DND-41 (cell line): ENCODE measurements around the gene SSTR4.

Experiments used
- EZH2 ChIP-seq: IDR thresholded peaks from 3 replicates; pipeline ENCODE4 v1.6.1; 2012; ENCODE audit warnings: borderline replicate concordance, low read depth, mild to moderate bottlenecking, moderate library complexity, low read length, inconsistent platforms; ENCODE audit not compliant: severe bottlenecking
- TF ChIP-seq, protein P1 (sequence below): IDR thresholded peaks from 2 replicates; pipeline ENCODE4 v1.5.1; 2012; ENCODE audit warnings: borderline replicate concordance, low read length, moderate library complexity, mild to moderate bottlenecking; ENCODE audit not compliant: poor library complexity, severe bottlenecking; ENCODE audit errors: extremely low read depth

DNA sequence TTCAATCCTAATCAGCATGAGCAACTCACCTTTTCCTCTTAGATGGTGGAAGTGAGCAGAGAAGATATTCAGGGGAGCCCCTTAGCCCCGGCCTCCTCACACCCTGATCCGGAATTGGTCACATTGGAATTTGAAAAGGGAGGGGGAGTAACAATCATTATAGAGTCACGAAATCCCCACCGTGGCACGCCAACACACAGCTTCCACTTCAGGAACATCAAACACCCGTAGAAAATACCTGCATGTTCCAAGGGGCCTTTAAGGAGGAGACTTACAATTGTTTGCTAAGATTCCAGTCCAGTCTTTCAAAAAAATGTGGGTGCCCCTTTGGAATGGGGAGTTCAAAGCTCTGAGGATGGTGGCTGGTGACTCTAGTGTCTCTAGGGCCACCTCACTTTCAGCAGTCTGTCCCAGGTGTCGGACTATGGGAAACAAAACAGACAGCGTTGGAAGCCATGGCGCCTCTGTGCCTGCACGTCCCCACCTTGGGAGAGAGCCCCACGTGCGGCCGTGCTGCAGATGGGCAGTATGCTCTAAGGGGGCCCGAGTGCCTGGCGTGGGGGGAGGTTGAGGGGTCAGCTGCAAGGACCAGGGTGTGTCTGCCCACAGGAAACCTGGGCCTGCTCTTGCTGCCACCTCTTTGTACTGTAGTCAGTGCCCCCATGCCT, 48.6 kb downstream of the SSTR4 start:
- TF ChIP-seq, protein P1, sequence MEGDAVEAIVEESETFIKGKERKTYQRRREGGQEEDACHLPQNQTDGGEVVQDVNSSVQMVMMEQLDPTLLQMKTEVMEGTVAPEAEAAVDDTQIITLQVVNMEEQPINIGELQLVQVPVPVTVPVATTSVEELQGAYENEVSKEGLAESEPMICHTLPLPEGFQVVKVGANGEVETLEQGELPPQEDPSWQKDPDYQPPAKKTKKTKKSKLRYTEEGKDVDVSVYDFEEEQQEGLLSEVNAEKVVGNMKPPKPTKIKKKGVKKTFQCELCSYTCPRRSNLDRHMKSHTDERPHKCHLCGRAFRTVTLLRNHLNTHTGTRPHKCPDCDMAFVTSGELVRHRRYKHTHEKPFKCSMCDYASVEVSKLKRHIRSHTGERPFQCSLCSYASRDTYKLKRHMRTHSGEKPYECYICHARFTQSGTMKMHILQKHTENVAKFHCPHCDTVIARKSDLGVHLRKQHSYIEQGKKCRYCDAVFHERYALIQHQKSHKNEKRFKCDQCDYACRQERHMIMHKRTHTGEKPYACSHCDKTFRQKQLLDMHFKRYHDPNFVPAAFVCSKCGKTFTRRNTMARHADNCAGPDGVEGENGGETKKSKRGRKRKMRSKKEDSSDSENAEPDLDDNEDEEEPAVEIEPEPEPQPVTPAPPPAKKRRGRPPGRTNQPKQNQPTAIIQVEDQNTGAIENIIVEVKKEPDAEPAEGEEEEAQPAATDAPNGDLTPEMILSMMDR: no peak
- no peak for TF ChIP-seq EZH2
